ENCODE results near the gene GHITM.
"Not testable (repeated sequence)": the region's sequence is repeated elsewhere in the genome, so short reads cannot be mapped to it uniquely, and the experiment has no call there.

GHITM gene, protein sequence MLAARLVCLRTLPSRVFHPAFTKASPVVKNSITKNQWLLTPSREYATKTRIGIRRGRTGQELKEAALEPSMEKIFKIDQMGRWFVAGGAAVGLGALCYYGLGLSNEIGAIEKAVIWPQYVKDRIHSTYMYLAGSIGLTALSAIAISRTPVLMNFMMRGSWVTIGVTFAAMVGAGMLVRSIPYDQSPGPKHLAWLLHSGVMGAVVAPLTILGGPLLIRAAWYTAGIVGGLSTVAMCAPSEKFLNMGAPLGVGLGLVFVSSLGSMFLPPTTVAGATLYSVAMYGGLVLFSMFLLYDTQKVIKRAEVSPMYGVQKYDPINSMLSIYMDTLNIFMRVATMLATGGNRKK

DNA sequence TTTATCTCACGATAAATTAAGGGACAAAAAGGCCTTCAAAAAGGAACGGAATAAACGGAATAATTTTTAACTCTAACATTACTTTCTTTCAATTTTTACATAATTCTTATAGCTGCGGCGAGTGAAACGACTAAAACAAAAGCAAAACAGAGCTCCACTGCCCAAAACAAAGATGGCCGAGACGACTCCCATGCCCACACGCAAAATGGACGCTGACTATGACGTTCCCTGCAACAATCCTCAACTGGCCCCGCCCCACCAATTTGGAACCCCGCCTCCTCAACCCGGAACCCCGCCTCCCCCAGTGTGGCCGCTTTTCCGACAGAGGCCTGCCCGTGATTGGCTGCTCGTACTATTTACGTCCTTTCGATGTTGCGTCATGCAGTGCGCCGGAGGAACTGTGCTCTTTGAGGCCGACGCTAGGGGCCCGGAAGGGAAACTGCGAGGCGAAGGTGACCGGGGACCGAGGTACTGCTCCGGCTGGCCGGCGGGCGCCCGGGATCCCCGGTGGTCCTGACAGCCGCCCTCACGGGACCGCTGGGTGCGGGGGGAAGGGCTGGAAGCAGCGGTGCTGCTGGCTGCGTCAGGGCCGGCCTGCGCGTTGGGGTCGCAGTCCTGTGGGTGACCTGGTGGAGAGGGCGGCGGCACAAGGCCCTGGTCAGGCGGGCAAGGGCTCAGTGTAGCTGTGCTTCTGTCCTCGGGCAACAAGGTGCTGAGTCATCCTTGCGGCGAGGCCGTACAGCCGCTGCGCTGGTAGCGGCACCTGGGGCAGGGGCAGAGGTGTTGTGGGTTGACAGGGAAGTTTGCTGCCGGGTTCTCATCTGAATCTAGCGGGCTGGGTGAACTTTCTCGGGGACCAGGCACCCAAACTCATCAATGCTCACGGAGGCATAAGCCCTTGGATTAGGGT is at the start of gene GHITM:
Gene GHITM, plus strand, starts transcription at position 384 of the 910 bp plus-strand sequence. CDS start 1,992 bp downstream, outside the sequence.
- DNase-seq (peak; percentile 99), ATAC-seq (peak; percentile 95)

DNA sequence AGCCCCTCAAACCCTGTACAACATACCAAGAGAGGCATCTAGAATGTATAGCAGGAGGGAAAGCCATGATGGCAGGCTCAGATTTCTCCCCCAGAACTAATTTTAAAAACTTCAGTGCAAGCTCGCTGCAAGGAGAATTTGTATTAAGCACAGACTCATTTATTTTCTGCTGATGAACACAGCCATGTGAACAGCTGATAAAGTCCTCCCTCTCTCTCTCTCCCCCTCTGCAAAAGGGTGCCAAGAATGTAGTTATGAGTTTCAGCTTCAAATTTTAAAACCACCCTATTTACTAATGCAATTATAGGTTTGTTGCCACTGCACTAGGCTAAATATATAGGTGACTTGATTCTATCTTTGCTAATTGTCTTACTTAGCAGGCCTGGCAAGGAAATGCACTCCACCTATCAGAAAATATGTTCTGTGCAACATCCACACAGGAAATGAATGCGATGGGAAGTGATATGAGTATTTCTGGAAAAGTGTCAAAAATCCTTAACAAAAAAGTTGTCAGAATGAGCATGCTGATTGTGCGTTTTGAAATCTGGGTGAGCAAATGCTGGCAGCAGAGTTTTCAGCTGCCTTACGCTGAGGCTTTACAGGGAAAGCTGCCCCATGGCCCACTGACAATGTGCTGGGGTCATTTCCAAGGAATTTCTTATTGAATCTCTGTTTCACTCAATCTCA is 43.4 kb upstream of the GHITM start:
- no peak for DNase-seq
- no peak for ATAC-seq

DNA sequence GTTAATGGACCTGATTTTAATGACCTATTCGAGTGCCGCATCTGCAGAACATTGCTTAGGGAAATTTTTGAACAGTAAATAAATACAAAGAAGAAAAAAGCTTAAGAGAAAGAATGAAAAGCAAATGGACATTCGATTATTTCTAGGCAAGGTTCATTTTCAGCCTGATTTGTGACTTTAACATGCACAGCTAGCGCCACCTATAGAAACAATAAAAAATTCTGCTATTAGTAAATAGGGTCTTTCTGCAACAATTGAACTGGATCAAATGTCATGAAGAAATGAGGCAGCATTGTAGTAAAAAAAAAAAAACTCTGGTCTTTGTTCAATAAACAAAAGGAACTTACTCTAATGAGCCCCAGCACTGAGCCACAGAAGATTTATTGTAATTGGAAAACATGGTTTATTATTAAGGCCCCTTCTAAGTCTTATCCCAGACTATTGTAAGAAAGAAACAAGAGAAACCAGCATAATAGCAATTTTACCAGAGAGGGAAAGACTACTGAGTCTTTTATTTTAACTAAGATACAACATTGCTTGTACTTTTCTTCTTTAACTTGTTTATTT is 41.4 kb upstream of the GHITM start:
- no peak for ATAC-seq

DNA sequence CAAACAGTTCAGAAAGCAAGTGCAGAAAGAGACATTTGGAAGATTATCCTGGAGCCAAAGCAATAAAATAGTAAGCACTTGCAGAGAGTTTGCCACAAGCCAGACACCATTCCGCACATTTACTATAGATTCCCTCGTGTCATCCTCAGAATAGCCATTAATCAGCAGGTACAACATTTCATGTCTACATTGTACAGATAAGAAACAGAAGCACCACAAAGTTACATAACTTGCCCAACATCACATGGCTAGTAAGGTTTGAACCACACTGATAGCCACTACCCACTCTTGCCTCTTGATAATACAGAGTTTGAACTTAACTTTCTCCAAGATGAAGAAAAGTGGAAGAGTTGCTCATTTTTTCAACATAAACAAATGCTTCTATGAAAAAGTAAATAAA is 40.6 kb upstream of the GHITM start:
- ATAC-seq (no peak), DNase-seq (no peak)

More for the DNA sequence above, 41.4 kb upstream of the GHITM start:
- no peak for DNase-seq

DNA sequence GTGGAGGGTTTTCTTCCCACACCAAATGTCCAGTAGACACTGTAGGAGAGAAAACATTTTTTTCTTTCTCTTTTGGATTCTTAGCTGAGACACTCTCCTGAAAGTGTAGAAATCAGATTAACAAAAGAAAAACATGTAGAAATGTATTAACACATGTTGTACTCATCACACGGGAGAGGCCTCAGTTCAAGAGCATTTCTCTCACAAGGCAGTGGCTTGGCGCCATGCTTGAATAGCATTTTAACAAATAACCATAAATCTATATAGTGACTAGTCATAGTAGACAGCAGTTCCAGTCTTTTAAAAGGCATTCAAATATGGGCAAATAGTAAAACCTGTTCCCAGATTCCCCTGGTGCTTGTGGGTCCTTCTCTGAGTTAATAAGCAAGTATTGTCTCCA is 38.3 kb upstream of the GHITM start:
- no peak for ATAC-seq
- no peak for DNase-seq

DNA sequence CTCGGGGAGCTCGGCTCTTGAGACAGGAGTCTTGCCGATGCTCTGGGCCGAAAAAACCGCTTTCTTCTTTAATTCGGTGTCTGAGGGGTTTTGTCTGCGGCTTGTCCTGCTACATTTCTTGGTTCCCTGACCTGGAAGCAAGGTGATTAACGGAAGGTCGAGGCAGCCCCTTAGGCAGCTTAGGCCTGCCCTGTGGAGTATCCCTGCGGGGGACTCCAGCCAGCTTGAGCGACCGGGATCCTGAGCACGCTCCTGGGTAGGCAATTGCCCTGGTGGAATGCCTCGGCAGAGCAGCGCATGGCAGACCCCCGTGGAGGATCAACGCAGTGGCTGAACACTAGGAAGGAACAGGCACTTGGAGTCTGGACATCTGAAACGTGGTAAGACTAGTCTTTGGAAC is 30.5 kb upstream of the GHITM start:
- ATAC-seq: no peak
- DNase-seq: no peak

DNA sequence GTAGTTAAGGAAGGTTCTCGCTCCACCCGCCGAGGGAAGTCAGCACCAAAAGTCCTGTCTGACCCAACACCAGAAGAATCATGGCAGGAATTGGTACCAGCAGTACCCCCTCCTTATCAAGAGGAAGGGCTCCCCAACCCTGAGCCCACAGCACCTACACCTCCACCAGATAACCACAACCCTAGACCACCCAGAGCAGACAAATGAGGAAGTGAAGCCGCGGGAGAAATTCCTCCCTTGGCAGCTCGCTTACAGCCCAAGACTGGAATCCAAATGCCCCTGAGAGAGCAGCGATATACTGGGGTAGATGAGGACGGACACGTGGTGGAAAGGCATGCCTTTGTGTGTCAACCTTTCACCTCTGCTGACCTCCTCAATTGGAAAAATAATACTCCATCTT is 29.5 kb upstream of the GHITM start:
- DNase-seq, ATAC-seq: not testable (repeated sequence)

DNA sequence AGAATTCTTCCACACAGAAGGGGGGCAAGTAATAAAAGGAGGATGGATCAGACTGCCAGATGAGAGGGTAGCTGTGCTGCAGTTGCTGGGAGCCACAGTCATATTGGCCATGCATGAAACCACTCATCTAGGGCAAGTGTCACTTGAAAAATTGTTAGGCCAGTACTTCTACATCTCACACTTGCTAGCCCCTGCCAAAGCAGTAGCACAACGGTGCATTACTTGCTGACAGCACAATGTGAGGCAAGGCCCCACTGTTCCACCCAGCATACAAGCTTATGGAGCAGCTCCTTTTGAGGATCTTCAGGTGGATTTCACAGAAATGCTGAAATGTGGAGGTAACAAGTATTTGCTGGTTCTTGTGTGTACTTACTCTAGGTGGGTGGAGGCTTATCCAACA is 25.8 kb upstream of the GHITM start:
- DNase-seq, ATAC-seq: not testable (repeated sequence)

DNA sequence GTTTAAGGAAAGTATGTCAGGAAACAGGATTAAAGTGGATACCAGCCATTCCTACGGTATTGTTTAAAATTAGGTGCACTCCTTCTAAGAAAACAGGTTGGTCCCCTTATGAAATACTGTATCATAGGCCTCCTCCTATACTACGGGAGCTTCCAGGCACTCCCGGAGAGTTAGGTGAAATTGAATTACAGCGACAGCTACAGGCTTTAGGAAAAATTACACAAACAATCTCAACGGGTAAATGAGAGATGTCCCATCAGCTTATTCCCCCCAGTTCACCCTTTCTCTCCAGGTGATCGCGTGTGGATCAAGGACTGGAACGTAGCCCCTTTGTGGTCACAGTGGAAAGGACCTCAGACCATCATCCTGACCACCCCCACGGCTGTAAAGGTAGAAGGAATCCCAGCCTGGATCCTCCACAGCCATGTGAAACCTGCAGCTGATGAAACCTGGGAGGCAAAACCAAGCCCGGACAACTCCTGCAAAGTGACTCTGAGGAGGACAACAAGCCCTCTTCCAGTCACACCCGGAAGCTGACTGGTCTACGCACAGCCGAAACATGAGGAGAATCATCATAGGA is 25.1 kb upstream of the GHITM start:
- DNase-seq: no peak
- no peak for ATAC-seq

DNA sequence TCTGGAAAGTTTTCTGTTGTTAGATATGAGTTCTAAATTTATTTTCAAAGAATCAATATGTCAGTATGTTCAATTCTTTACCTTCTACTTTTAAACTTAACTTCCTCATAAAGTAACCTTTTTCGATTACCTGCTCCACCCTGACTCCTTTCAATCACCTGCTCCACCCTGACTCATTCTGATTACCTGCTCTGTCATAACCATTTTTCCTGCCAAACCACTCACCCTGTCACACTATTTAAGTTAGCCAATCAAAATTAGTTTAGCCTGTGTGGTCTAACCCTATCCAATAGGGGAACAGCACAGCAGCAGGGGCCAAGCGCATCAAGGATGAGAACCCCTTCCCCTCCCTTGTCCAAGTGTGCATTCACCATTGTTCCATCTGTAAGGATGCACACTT is 22.1 kb upstream of the GHITM start:
- not testable (repeated sequence) for ATAC-seq, DNase-seq

DNA sequence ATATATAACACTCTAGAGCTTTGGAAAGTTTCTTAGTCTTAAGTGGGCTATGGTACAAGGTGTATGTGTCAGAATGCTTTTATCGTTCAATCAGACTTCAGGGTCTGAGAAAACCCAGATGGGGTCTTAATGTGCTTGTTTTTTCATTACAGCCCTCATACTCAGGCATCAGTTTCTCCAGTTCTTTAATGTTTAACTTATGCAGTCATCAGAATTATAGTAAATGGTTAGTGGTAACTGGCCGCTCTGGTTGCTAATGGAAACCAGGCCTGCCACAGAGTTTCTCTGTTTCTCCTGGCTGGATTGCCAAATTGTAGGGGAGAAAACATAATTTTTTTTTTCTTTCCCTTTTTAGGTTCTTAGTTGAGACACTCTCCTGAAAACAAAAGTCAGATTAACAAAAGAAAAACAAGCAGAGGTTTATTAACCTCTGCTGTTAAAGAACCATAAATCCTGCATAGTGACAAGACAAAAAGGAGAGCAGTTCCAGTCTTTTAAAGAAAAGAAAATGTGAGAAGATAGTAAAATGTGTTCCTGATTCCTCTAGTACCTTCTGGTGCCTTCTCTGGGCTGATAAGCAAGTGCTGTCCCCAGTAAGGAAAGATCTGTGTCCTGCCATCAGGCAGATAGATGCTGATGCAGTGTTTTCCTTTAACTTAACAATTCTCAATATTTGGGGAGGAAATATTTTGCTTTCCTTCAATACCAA is 21.5 kb upstream of the GHITM start:
- DNase-seq (no peak), ATAC-seq (no peak)

DNA sequence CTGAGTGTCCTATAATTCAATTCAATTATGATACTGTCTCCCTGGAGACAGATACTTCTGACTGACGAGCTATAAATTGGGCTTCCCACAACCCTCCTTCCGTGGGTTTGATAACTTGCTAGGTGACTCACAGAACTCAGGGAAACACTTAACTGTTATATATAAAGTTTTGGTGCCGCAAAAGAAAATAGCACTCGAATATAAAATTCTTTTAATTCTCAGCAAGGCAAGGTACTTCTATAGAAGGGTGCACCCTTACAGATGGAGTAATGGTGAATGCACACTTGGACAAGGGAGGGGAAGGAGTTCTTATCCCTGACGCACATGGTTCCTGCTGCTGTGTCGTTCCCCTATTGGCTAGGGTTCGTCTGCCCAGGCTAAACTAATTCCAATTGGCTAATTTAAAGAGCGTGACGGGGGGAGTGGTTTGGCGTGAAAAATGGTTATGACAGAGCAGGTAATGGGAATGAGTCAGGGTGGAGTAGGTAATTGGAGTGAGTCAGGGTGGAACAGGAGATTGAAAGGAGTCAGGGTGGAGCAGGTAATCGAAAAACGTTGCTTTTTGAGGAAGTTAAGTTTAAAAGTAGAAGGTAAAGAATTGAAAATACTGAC is 20.8 kb upstream of the GHITM start:
- ATAC-seq: no peak
- DNase-seq: no peak

DNA sequence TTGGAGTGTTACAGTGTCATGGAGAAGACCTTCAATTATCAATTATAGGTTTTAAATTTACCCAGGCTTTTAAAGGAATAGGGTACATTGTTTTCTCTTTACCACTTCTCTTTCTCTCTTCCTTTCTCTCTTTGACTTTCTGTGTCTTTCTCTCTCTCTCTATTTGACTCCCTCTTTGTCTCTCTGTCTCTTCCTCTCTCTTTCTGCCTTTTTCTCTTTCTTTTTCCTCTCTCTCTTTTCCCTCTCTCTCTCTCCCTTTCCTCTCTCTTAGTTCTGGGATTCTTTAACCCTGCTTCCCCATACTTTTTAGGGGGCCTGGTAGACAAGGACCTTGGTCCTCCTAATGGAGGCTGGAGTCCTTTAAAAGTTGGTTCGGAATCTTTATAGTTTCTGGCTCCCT is 15.9 kb upstream of the GHITM start:
- DNase-seq (no peak), ATAC-seq (no peak)

DNA sequence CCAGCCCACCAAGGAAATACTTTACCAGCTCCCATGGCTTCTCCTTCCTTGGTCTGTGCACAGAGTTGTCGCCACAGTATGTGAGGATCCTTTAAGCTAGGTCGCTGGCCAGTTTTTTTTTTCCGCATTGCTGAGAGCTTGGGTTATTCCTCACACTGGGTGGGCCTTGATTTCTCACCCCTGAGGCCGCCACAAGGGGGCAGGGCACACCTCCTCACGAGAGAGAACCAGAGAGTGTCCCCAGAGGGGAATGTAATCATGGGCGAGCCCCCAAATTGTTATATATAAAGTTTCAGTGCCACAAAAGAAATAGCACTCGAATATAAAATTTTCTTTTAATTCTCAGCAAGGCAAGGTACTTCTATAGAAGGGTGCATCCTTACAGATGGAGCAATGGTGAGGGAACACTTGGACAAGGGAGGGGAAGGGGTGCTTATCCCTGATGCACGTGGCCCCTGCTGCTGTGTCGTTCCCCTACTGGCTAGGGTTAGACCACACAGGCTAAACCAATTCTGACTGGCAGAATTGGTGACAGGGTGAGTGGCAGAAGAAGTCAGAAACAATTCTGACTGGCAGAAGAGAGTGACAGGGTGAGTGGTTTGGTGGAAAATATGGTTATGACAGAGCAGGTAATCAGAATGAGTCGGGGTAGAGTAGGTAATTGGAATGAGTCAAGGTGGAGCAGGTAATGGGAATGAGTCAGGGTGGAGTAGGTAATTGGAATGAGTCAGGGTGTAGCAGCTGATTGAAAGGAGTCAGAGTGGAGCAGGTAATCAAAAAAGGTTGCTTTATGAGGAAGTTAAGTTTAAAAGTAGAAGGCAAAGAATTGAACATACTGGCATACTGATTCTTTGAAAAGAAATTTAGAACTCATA is 13.2 kb upstream of the GHITM start:
- peak; percentile 22 for DNase-seq
- not testable (repeated sequence) for ATAC-seq

DNA sequence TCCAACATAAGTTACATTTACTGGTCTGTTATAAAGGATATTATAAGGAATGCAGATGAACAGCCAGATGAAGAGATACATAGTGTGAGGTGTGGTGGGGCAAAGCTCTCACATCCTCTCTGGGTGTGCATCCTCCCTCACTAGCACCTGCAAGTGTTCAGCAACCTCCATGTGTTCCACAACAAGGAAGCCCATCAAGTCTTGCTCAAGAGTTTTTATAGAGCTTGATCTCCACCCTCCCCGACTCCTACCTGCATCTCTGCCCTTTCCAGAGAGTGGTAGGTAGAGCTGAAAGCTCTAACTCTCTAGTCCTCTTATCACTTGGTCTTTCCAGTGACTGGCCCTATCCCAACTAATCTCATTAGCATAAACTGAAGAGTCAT is 12.5 kb upstream of the GHITM start:
- DNase-seq: no peak
- no peak for ATAC-seq

DNA sequence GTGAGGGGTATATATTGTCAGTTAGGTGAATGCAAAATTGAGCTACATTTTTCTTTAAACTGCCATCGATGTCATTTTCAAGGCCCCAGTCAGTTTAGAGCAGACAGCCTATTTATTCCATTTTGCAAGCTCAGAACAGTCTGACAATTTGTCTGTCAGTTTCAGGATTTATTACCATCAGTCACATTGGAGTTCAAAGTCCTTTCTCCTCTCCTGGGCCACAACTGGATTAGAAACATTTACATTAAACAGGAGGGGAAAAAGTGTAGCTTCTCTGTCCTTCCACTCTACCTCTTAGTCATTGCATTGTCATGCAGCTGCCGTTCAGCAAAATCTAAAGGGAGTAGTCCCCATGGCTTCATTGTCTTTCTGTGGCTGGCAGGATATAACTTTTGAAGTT is 3.5 kb upstream of the GHITM start:
- DNase-seq (no peak), ATAC-seq (no peak)

DNA sequence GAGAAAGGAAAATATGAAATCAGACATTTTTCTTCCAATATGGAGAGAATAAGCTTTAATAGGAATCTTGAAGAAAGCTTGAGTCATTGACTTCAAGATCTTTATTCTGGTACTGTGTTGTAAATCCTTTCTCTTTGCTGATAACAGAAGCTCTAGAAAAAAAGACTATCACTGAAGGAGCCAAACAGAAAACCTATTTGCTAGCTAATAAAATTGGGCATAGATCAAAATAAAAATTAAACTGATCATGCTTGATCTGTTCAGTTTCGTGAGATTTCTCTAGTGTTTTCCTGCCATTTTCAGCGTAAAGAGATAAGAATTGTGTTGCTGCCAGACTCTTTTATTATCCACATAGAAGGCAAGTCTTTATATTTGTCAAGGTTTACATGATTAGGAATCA is 1.5 kb upstream of the GHITM start:
- ATAC-seq (no peak), DNase-seq (no peak)

DNA sequence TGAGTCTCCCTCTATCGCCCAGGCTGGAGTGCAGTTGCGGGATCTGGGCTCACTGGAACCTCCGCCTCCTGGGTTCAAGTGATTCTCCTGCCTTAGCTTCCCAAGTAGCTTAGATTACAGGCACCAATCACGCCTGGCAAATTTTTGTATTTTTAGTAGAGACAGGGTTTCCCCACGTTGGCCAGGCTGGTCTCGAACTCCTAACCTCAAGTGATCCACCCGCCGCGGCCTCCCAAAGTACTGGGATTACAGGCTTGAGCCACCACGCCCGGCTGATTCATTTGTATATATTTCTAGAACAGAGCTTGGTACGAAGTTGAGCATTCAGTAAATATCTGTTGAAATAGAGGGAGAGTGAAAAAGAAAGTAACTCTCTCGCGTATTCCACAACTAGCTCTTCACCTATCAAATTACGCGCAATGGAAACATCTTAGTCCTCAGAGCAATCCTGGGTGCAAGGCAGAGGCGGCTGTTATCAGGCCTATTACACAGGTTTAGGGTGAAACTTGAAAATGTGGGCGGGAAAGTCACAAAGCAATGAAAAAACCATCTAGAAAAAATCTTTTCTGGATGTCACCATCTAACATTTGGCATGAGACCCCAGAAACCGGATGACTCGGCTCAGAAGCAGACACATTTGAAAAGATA is 707 bp upstream of the GHITM start:
- peak; percentile 50 for DNase-seq
- ATAC-seq: peak; percentile 71

DNA sequence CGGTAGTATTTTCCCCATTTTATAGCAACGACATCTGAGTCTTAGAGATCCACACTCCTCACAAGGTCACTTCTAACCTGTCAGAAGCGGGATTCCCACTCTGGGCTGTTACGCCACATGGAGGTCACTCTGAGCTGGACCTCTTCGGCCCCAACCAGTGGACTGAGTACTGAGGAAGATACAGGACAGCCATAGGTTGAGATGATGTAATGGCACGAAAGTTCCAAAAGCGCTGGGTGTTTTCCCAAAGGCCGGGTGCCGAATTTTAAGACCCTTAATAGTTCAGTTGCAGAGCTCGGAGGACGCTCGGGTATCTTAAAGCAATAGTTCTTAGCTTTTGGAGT is 699 bp downstream of the GHITM start:
- no peak for ATAC-seq
- DNase-seq: peak; percentile 20
